ENCODE measurements around the gene C1orf174.

C1orf174 gene

DNA sequence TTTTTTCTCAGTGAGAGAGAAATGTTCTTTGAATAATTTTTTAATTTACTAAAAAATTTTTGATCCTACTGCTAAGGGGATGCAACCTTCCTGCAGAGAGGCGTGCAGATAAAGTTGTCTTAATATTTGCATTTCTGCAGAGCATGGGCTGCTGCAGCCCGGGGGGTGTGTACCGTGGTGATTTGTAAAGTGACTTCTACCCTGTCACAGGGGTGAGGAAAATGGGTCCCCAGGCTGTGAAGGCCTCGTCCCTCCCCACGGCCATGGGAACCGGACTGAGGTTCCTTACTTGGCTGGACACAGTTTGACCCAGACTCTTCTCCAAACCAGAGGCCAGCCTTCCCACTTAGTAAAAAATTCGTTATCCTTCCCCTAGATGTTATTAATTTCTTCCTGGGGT, 9.5 kb upstream of the C1orf174 start:
- H3K27ac Mint-ChIP-seq, result no peak overlapping the region
- no peak overlapping the region for H3K4me3 Mint-ChIP-seq
- peaks cover 22 to 28% of the 10 kb centered on the region in 2 donors for H3K4me1 Mint-ChIP-seq
- no peak for ATAC-seq (replicated peaks)
- H3K27me3 Mint-ChIP-seq, result peaks cover 8 to 20% of the 10 kb centered on the region in 2 donors
- no peaks in the 10 kb centered on the region for H3K9me3 Mint-ChIP-seq
- DNase-seq, result no peak
- peaks cover 0 to 2% of the 10 kb centered on the region in 2 donors for H3K36me3 Mint-ChIP-seq

DNA sequence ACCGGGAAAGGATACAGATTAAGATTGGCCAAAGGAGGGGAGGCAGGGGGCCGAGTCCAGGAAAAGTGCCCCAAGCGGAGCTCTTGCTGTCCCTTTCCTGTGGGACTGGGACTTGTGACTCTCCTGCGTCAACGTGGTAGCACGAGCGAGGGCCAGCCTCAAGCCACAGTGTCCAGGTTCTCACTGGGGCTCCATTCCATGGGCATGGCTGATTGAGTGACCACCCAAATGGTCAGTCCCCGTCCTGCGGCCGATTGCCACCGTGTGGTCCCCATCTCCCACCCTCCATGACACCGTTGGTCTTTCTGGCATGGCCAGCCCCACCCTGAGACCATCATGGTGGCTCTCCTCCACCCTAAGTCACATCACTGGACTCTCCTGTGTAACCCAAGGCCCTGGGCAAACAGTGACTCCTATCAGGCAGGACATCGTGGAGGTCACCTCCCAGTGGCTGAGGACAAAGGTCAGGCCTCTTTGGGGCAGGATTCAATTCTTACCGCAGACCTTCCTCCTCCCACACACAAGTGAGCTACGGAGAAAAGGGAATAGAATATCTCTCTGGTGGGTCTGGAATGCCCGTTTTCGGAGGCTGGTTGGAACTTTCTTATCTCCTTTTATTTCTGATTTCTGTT, 8.9 kb upstream of the C1orf174 start:
- Mint-ChIP-seq H3K27ac (peak overlapping the region; percentile 25), H3K27me3 (peaks cover 8 to 20% of the 10 kb centered on the region in 2 donors), H3K4me3 (no peak overlapping the region), H3K9me3 (no peaks in the 10 kb centered on the region), H3K4me1 (peaks cover 22 to 28% of the 10 kb centered on the region in 2 donors), H3K36me3 (peaks cover 0 to 2% of the 10 kb centered on the region in 2 donors)
- ATAC-seq (replicated peaks) (no peak), DNase-seq (no peak)

- Mint-ChIP-seq H3K9me3 (no peaks in the 10 kb centered on the region), H3K27ac (no peak overlapping the region), H3K4me3 (no peak overlapping the region), H3K4me1 (peaks cover 22 to 28% of the 10 kb centered on the region in 2 donors), H3K27me3 (peaks cover 8 to 20% of the 10 kb centered on the region in 2 donors), H3K36me3 (peaks cover 0 to 2% of the 10 kb centered on the region in 2 donors)
- ATAC-seq (replicated peaks) (no peak), DNase-seq (no peak)
Observed at GRCh38 chr1:3907621-3908165, 7.6 kb upstream of the C1orf174 start.

- Mint-ChIP-seq H3K4me1 (peaks cover 22 to 28% of the 10 kb centered on the region in 2 donors), H3K4me3 (no peak overlapping the region), H3K9me3 (no peaks in the 10 kb centered on the region), H3K27me3 (peaks cover 8 to 20% of the 10 kb centered on the region in 2 donors), H3K27ac (no peak overlapping the region), H3K36me3 (peaks cover 0 to 2% of the 10 kb centered on the region in 2 donors)
- ATAC-seq (replicated peaks) (peak in 1 of 2 donors; percentile 20), DNase-seq (no peak)
Observed at GRCh38 chr1:3907031-3907534, 7.0 kb upstream of the C1orf174 start.

DNA sequence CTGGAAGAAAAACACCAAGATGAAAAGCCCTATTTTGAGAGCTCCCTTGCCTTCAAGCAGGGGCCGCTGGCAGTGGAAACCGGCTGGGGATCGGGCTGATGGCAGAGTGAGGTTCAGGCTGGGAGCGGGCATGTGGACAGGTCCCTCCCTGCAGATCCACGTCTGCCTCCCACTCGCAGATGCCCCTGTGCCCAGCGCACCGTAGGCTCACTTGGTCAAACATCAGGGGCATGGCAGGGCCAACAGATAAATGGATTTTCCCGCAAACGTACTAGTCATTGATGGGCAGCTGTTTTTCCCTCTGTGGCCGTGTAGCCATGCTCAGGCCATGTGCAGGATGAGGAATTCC, 6.6 kb upstream of the C1orf174 start:
- H3K27me3 Mint-ChIP-seq, result peaks cover 8 to 20% of the 10 kb centered on the region in 2 donors
- no peak overlapping the region for H3K27ac Mint-ChIP-seq
- no peak overlapping the region for H3K4me3 Mint-ChIP-seq
- peaks cover 20 to 26% of the 10 kb centered on the region in 2 donors for H3K4me1 Mint-ChIP-seq
- DNase-seq (no peak), ATAC-seq (replicated peaks) (no peak)
- H3K36me3 Mint-ChIP-seq, result peaks cover 0 to 2% of the 10 kb centered on the region in 2 donors
- no peaks in the 10 kb centered on the region for H3K9me3 Mint-ChIP-seq

DNA sequence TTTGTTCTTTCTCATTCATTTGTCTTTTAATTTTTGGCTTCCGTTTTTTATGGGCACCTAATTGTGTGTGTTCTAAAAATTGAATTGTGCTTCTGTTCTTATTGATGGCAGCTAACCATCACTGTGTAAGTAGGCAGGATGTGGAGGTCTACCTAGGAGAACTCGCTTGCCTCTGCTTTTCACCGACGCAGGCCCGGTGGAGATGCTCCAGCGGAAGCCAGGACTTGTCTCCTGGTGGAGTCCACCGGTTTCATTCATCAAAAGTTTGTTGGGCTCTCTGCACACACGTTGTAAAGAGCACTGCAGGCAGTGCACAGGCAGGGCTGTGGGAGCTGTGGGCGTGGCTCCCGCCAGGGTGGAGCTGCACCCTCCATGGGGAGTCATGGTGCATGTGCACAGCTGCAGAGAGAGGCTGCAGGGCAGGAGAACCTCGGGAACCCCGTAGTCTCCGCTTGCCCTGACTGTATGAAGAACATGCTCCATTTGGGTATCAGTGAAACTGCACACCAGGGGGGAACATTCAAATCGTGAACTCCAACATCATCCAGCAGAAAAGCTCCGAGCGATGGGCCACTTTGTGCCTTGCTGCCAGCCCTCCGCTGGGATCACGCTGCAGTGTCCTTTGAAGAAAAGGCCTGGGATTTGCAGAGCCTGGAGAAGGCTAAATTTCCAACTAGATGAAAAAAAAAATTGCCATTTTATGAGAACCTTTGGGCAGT, 6.0 kb upstream of the C1orf174 start:
- H3K27me3 Mint-ChIP-seq, result peaks cover 8 to 20% of the 10 kb centered on the region in 2 donors
- no peaks in the 10 kb centered on the region for H3K9me3 Mint-ChIP-seq
- H3K4me1 Mint-ChIP-seq, result peaks cover 18 to 24% of the 10 kb centered on the region in 2 donors
- no peak for ATAC-seq (replicated peaks)
- H3K27ac Mint-ChIP-seq, result no peak overlapping the region
- peaks cover 0 to 2% of the 10 kb centered on the region in 2 donors for H3K36me3 Mint-ChIP-seq
- DNase-seq, result no peak
- H3K4me3 Mint-ChIP-seq, result no peak overlapping the region

GRCh38 chr1:3905266-3905952, 5.3 kb upstream of the C1orf174 start:
- H3K4me3 Mint-ChIP-seq, result no peak overlapping the region
- DNase-seq, result no peak
- no peak overlapping the region for H3K27ac Mint-ChIP-seq
- H3K4me1 Mint-ChIP-seq, result peaks cover 12 to 19% of the 10 kb centered on the region in 2 donors
- no peak for ATAC-seq (replicated peaks)
- peaks cover 0 to 2% of the 10 kb centered on the region in 2 donors for H3K36me3 Mint-ChIP-seq
- H3K9me3 Mint-ChIP-seq, result no peaks in the 10 kb centered on the region
- peaks cover 8 to 20% of the 10 kb centered on the region in 2 donors for H3K27me3 Mint-ChIP-seq

DNA sequence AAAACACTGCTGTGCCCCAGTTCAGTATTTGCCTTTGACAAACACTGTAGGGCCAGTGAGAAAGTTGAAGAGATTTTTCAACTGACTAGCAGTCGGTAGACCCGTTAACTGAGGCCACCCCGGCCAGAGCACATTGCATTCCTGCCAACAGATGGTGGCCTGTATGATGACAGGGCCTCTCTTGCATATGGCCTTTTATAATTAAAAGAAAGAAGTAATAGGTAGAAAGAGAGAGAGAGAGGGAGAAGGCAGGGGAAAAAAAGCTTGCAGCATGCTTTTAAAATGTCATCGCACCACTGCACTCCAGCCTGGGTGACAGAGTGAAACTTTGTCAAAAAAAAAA, 4.7 kb upstream of the C1orf174 start:
- H3K4me3 Mint-ChIP-seq, result no peak overlapping the region
- peaks cover 10 to 14% of the 10 kb centered on the region in 2 donors for H3K4me1 Mint-ChIP-seq
- H3K36me3 Mint-ChIP-seq, result peaks cover 0 to 2% of the 10 kb centered on the region in 2 donors
- peaks cover 2 to 15% of the 10 kb centered on the region in 2 donors for H3K27me3 Mint-ChIP-seq
- H3K9me3 Mint-ChIP-seq, result no peaks in the 10 kb centered on the region
- H3K27ac Mint-ChIP-seq, result no peak overlapping the region
- no peak for DNase-seq
- no peak for ATAC-seq (replicated peaks)

DNA sequence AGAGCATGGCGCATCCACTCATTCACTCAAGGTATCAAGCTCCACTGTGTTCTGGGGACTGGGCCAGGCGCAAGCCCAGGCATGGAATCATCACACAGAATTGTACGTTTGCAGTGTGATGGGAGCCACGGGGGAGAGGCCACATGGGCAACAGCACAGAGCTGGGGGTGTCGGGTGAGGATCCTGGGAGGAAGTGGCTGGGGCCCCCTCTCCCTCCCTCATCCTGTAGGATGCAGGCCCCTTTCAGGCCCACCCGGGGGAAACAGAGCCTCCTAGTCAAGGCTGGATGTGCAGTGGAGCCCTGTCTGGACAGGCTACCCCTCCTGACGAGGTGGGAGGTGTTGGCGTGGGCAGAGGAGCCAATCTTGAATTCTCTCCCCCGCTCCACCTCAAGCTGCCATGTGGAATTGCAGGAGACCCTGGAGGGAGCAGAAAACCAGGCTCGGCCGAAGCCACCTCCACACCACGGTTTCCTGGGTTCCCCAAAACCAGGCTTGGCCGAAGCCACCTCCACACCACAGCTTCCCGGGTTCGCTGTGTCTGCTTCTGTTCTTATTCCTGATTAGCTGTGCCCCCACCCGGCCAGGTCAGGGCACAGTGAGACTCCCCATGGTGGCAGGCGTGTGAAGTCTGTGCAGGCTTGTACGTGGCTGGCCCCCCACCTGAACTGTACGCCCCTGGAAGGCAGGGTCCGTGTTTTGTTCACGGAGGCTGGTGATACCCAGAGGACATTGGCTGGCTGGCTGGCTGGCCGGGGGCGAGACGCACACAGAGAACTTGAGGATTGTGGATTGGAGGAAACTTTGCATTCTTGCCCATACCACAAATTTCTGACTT, 4.2 kb upstream of the C1orf174 start:
- peaks cover 10 to 15% of the 10 kb centered on the region in 2 donors for H3K4me1 Mint-ChIP-seq
- H3K4me3 Mint-ChIP-seq, result no peak overlapping the region
- DNase-seq (no peak), ATAC-seq (replicated peaks) (no peak)
- peaks cover 0 to 2% of the 10 kb centered on the region in 2 donors for H3K36me3 Mint-ChIP-seq
- peaks cover 0 to 9% of the 10 kb centered on the region in 2 donors for H3K27me3 Mint-ChIP-seq
- H3K27ac Mint-ChIP-seq, result peak overlapping the region; percentile 44
- H3K9me3 Mint-ChIP-seq, result no peaks in the 10 kb centered on the region

DNA sequence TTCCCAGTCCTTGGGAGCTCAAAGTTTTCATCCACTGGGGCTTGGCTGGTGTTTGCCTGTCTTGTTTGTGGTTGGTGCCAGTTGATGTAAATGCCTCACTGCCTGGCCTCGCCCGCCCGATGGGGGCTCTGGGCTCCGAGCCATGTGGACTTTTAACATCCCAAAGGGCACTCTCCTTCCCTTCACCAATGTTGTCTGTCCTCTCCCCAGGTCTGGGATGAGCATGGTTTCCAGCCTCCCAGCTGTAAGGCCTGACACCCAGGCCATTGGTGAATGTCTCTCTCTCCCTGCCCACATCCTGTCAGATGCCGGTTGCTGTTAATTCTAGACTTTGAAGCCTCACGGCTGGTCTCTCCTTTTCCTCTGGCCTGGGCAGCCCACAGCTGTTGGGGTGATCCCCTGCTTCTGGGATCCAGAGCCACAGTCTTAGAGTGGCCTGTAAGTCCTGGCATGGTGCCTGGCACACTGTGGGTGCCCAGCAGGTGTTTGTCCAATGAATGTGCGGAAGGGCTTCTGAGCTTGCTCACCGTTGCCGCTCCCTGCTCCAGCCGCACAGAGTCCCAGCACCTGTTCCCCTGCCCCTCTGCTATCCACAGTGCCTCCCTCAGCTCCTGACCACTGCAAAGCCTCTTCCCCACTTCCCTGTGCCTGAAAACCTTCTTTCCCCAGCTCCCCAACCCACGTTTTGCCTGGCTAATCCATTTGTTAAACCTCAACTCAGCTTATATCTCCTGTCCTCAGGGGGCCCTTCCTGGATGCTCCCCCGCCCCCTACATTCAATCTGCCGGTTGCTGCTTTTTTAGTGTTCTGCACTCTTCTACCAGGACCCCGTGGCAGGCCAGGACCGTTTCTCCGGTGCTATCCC, 3.3 kb upstream of the C1orf174 start:
- Mint-ChIP-seq H3K9me3 (no peaks in the 10 kb centered on the region), H3K4me3 (no peak overlapping the region), H3K27ac (peak overlapping the region; percentile 44), H3K4me1 (peaks cover 10 to 21% of the 10 kb centered on the region in 2 donors), H3K36me3 (peaks cover 2 to 5% of the 10 kb centered on the region in 2 donors), H3K27me3 (peaks cover 0 to 7% of the 10 kb centered on the region in 2 donors)
- DNase-seq (no peak), ATAC-seq (replicated peaks) (no peak)

- peaks cover 10 to 12% of the 10 kb centered on the region in 2 donors for H3K36me3 Mint-ChIP-seq
- peaks cover 3% of the 10 kb centered on the region in 2 donors for H3K9me3 Mint-ChIP-seq
- DNase-seq (no peak), ATAC-seq (replicated peaks) (no peak)
- no peak overlapping the region for H3K27ac Mint-ChIP-seq
- H3K4me1 Mint-ChIP-seq, result peaks cover 12 to 21% of the 10 kb centered on the region in 2 donors
- peaks cover 0 to 7% of the 10 kb centered on the region in 2 donors for H3K27me3 Mint-ChIP-seq
- H3K4me3 Mint-ChIP-seq, result no peak overlapping the region
Observed at GRCh38 chr1:3902571-3903091, 2.6 kb upstream of the C1orf174 start.

- DNase-seq (no peak), ATAC-seq (replicated peaks) (no peak)
- Mint-ChIP-seq H3K4me1 (peaks cover 12 to 20% of the 10 kb centered on the region in 2 donors), H3K4me3 (peak overlapping the region in 1 of 2 donors; percentile 25), H3K36me3 (peaks cover 15 to 16% of the 10 kb centered on the region in 2 donors), H3K9me3 (peaks cover 5 to 7% of the 10 kb centered on the region in 2 donors), H3K27me3 (peaks cover 0 to 2% of the 10 kb centered on the region in 2 donors), H3K27ac (no peak overlapping the region)
Observed at GRCh38 chr1:3902111-3902511, 2.0 kb upstream of the C1orf174 start.

Data from stimulated activated naive B cell treated with anti-CD40 and anti-IgM and Interleukin-4, amounts not matched to agents 10 μg/mL and 1 μg/mL and 100 μg/mL, for 72 hours (primary cell).